Neural progenitor cell (in vitro differentiated cells): ENCODE measurements around the gene INPP5D. TPM values are rescaled to one million over a fixed set of nuclear protein-coding genes. Genes with fewer than 3 reads are reported as not detected.

Experiments
- DNase-seq: peaks from one replicate; pipeline ENCODE4 v3.0.0-alpha.2; 2016; ENCODE audit warnings: low spot score
- H2AFZ ChIP-seq: fragments of 200-600 bp; sonication (generic); replicated peaks from 2 replicates; pipeline ENCODE4 v1.6.1; 2016; ENCODE audit warnings: antibody characterized with exemption
- H3F3A ChIP-seq: fragments of 200-600 bp; sonication (generic); 2 replicates; pipeline ENCODE4 v1.6.1; 2016; ENCODE audit warnings: antibody characterized with exemption, low read depth
- H3K27ac ChIP-seq: fragments of 200-600 bp; sonication (generic); 2 replicates; pipeline ENCODE4 v1.5.1; 2016; ENCODE audit warnings: mild to moderate bottlenecking
- H3K27me3 ChIP-seq: fragments of 200-600 bp; sonication (generic); 2 replicates; pipeline ENCODE4 v1.6.1; 2016; ENCODE audit warnings: mild to moderate bottlenecking, moderate library complexity
- H3K36me3 ChIP-seq: fragments of 200-600 bp; sonication (generic); 2 replicates; pipeline ENCODE4 v1.5.1; 2016
- H3K4me1 ChIP-seq: fragments of 200-600 bp; sonication (generic); 2 replicates; pipeline ENCODE4 v1.6.1; 2016; ENCODE audit warnings: mixed run types
- H3K4me2 ChIP-seq: fragments of 200-600 bp; sonication (generic); 2 replicates; pipeline ENCODE4 v1.6.1; 2016
- H3K4me3 ChIP-seq: fragments of 200-600 bp; sonication (generic); 2 replicates; pipeline ENCODE4 v1.5.1; 2016
- H3K79me2 ChIP-seq: fragments of 200-600 bp; sonication (generic); 2 replicates; pipeline ENCODE4 v1.6.1; 2016; ENCODE audit warnings: low read depth
- H3K9ac ChIP-seq: fragments of 200-600 bp; sonication (generic); 2 replicates; pipeline ENCODE4 v1.6.1; 2016
- H3K9me3 ChIP-seq: fragments of 200-600 bp; sonication (generic); 2 replicates; pipeline ENCODE4 v1.5.1; 2016; ENCODE audit warnings: low read depth
- H4K20me1 ChIP-seq: fragments of 200-600 bp; sonication (generic); 2 replicates; pipeline ENCODE4 v1.6.1; 2016; ENCODE audit warnings: low read depth
- H3K27ac Mint-ChIP-seq: 3 replicates; pipeline ENCODE4 v1.8.0; 2021; ENCODE audit warnings: mixed read lengths
- H3K27me3 Mint-ChIP-seq: 2 replicates; pipeline ENCODE4 v1.8.0; 2022; ENCODE audit warnings: low read depth, mild to moderate bottlenecking, inconsistent platforms, moderate library complexity, mixed read lengths; ENCODE audit not compliant: insufficient read depth
- H3K36me3 Mint-ChIP-seq: 3 replicates; pipeline ENCODE4 v1.8.0; 2021; ENCODE audit warnings: mixed read lengths
- H3K4me1 Mint-ChIP-seq: 3 replicates; pipeline ENCODE4 v1.8.0; 2021; ENCODE audit warnings: mixed read lengths
- H3K4me3 Mint-ChIP-seq: 3 replicates; pipeline ENCODE4 v1.8.0; 2021; ENCODE audit warnings: mild to moderate bottlenecking, moderate library complexity, mixed read lengths
- H3K9me3 Mint-ChIP-seq: 3 replicates; pipeline ENCODE4 v1.8.0; 2020; ENCODE audit warnings: mixed read lengths
- EZH2 ChIP-seq: fragments of 200-600 bp; sonication (generic); IDR thresholded peaks from 2 replicates; pipeline ENCODE4 v1.6.1; 2017; ENCODE audit warnings: antibody characterized with exemption, mild to moderate bottlenecking, moderate library complexity
- EZH2phosphoT487 ChIP-seq: fragments of 200-600 bp; sonication (generic); IDR thresholded peaks from 2 replicates; pipeline ENCODE4 v1.6.1; 2017; ENCODE audit warnings: antibody characterized with exemption
- total RNA-seq: library from RNA; depleted of rRNA; stranded (reverse); fragments of >200 nt; gene quantifications from 2 replicates; pipeline ENCODE4 v1.2.3, GENCODE V29; 2015; ENCODE audit warnings: low replicate concordance
- TF ChIP-seq, protein P1 (sequence below): fragments of 200-600 bp; sonication (generic); IDR thresholded peaks from 2 replicates; pipeline ENCODE4 v1.5.1; 2017; ENCODE audit warnings: antibody characterized with exemption, mild to moderate bottlenecking

Gene INPP5D
- total RNA-seq, 1 donor from 2014 or later: 4.2 TPM

DNA sequence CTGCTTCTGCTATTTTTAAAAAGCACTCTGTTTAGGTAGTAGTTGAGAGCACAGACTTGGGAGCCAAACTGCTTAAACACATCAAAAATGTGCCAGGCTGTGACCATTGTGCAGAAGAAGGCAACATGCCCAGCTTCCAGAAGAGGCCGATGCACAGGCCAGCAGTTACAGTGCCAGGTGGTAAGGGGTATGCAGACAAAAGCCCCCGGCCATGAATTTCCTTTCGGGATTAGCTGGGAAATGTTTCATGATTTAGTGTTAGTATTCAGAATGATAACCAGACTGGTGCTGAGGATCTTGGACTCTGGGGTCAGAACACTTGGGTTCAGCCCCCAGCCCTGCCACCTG lies 151.4 kb downstream of the INPP5D start:
- H3K27me3 Mint-ChIP-seq: peaks cover 22% of the 10 kb centered on the region
- TF ChIP-seq, protein P1, sequence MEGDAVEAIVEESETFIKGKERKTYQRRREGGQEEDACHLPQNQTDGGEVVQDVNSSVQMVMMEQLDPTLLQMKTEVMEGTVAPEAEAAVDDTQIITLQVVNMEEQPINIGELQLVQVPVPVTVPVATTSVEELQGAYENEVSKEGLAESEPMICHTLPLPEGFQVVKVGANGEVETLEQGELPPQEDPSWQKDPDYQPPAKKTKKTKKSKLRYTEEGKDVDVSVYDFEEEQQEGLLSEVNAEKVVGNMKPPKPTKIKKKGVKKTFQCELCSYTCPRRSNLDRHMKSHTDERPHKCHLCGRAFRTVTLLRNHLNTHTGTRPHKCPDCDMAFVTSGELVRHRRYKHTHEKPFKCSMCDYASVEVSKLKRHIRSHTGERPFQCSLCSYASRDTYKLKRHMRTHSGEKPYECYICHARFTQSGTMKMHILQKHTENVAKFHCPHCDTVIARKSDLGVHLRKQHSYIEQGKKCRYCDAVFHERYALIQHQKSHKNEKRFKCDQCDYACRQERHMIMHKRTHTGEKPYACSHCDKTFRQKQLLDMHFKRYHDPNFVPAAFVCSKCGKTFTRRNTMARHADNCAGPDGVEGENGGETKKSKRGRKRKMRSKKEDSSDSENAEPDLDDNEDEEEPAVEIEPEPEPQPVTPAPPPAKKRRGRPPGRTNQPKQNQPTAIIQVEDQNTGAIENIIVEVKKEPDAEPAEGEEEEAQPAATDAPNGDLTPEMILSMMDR: no peak
- TF ChIP-seq EZH2phosphoT487 (no peak), EZH2 (no peak)
- peaks cover 2% of the 10 kb centered on the region for H3K9me3 Mint-ChIP-seq
- Histone ChIP-seq H3K9me3 (no peaks in the 10 kb centered on the region), H3K4me2 (no peak overlapping the region), H4K20me1 (no peaks in the 10 kb centered on the region), H3F3A (peaks cover 10% of the 10 kb centered on the region), H2AFZ (no peak overlapping the region), H3K27ac (no peak overlapping the region), H3K4me3 (no peak overlapping the region), H3K9ac (no peak overlapping the region), H3K4me1 (peaks cover 11% of the 10 kb centered on the region), H3K36me3 (no peaks in the 10 kb centered on the region), H3K79me2 (no peaks in the 10 kb centered on the region), H3K27me3 (no peaks in the 10 kb centered on the region)
- no peak overlapping the region for H3K27ac Mint-ChIP-seq
- no peak overlapping the region for H3K4me3 Mint-ChIP-seq
- no peak for DNase-seq
- peaks cover 26% of the 10 kb centered on the region for H3K4me1 Mint-ChIP-seq
- no peaks in the 10 kb centered on the region for H3K36me3 Mint-ChIP-seq

DNA sequence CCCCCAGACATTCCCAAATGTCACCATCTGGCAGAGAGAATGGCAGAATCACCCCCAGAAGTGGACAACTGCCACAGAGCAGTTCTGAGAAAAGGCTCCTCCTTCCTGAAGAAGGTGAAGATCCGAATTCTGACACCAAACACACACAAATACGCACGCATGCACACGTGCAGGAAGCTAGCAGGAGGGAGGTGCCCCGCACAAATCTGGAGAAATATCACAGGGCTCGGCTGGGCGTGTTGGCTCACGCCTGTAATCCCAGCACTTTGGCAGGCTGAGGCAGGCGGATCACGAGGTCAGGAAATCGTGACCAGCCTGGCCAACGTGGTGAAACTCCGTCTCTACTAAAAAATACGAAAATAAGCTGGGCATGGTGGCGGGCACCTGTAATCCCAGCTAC lies 152.9 kb downstream of the INPP5D start:
- Histone ChIP-seq H3K27me3 (no peaks in the 10 kb centered on the region), H3K9me3 (no peaks in the 10 kb centered on the region), H3K4me1 (peaks cover 11% of the 10 kb centered on the region)

DNA sequence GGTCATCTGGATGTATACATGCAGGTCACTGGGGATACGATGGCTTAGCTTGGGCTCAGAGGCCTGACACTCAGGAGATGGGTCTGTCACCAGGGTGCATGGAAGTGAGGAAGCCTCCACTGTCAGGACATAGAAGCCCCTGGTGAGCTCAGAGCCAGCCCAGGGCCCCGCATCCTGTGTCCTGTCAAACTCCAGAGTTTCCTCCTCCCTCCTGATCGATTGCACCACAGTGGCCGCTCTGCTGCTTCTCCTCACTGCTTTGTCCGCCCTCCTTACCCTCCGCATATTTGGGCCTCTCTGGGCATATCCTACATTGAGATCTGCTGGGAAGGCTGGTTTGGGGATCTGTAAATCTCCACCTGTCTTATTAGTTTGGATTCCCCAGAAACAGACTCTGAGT lies 153.8 kb downstream of the INPP5D start:
- no peak overlapping the region for H3K27ac Mint-ChIP-seq
- no peak overlapping the region for H3K4me3 Mint-ChIP-seq
- no peak overlapping the region for H3K4me2 ChIP-seq
- no peaks in the 10 kb centered on the region for H4K20me1 ChIP-seq
- H3K4me1 Mint-ChIP-seq: peaks cover 21% of the 10 kb centered on the region
- H3F3A ChIP-seq: peaks cover 10% of the 10 kb centered on the region
- H3K36me3 Mint-ChIP-seq: no peaks in the 10 kb centered on the region
- no peak for DNase-seq
- H3K27me3 Mint-ChIP-seq: peaks cover 17% of the 10 kb centered on the region
- no peak overlapping the region for H3K9ac ChIP-seq
- H3K27ac ChIP-seq: no peak overlapping the region
- no peak overlapping the region for H2AFZ ChIP-seq
- no peak overlapping the region for H3K4me3 ChIP-seq
- no peaks in the 10 kb centered on the region for H3K79me2 ChIP-seq
- no peak for TF ChIP-seq EZH2
- TF ChIP-seq, protein P1: no peak
- no peak for TF ChIP-seq EZH2phosphoT487
- no peaks in the 10 kb centered on the region for H3K27me3 ChIP-seq
- peaks cover 1% of the 10 kb centered on the region for H3K9me3 Mint-ChIP-seq
- H3K9me3 ChIP-seq: no peaks in the 10 kb centered on the region
- H3K4me1 ChIP-seq: peaks cover 9% of the 10 kb centered on the region
- H3K36me3 ChIP-seq: no peaks in the 10 kb centered on the region

More for the DNA sequence above, 152.9 kb downstream of the INPP5D start:
- H3K36me3 ChIP-seq: no peaks in the 10 kb centered on the region
- Mint-ChIP-seq H3K27ac (no peak overlapping the region), H3K4me1 (peaks cover 23% of the 10 kb centered on the region), H3K36me3 (no peaks in the 10 kb centered on the region), H3K4me3 (no peak overlapping the region), H3K9me3 (peaks cover 2% of the 10 kb centered on the region), H3K27me3 (peaks cover 17% of the 10 kb centered on the region)
- H2AFZ ChIP-seq: no peak overlapping the region
- no peak overlapping the region for H3K4me2 ChIP-seq
- DNase-seq: no peak
- no peak overlapping the region for H3K4me3 ChIP-seq
- H3K9ac ChIP-seq: no peak overlapping the region
- no peaks in the 10 kb centered on the region for H3K79me2 ChIP-seq
- no peaks in the 10 kb centered on the region for H4K20me1 ChIP-seq
- TF ChIP-seq EZH2: no peak
- no peak for TF ChIP-seq EZH2phosphoT487
- TF ChIP-seq, protein P1: no peak
- no peak overlapping the region for H3K27ac ChIP-seq
- H3F3A ChIP-seq: peaks cover 10% of the 10 kb centered on the region
